CD4-positive, alpha-beta memory T cell (primary cell): Measurements from ENCODE around the gene PCDHA12. TPM values are rescaled to one million over a fixed set of nuclear protein-coding genes. Genes with fewer than 3 reads are reported as not detected.
"Not testable (repeated sequence)": the region's sequence is repeated elsewhere in the genome, so short reads cannot be mapped to it uniquely, and the experiment has no call there.

Experiments used
- CTCF ChIA-PET: fragments of 350-600 bp; sonication (Branson Sonifier 250); formaldehyde crosslinking; loops from one replicate; lab custom pipeline; 2021; ENCODE audit warnings: inconsistent platforms; ENCODE audit not compliant: partially characterized antibody; lab: Charles Lee
- POLR2A ChIA-PET: fragments of 350-600 bp; sonication (Branson Sonifier 250); formaldehyde crosslinking; loops from one replicate; lab custom pipeline; 2021; ENCODE audit not compliant: partially characterized antibody; lab: Charles Lee
- DNase-seq, 5 donors: peaks; one replicate each; pipeline versions ENCODE4 v3.0.0 to v3.0.0-alpha.2; 2020 to 2022; ENCODE audit warnings: mixed read lengths in 1 of 5
- H3K27ac ChIP-seq: one replicate; pipeline ENCODE4 v1.7.0; 2013; ENCODE audit warnings: low read depth, low read length
- H3K27me3 ChIP-seq: 2 replicates; pipeline ENCODE4 v1.7.0; 2013; ENCODE audit warnings: mild to moderate bottlenecking, low read length, moderate library complexity; ENCODE audit not compliant: insufficient read depth
- H3K36me3 ChIP-seq: 2 replicates; pipeline ENCODE4 v1.7.0; 2013; ENCODE audit warnings: mild to moderate bottlenecking, low read length, moderate library complexity; ENCODE audit not compliant: insufficient read depth
- H3K4me1 ChIP-seq: 2 replicates; pipeline ENCODE4 v1.7.0; 2013; ENCODE audit warnings: mild to moderate bottlenecking, low read length, moderate library complexity; ENCODE audit not compliant: insufficient read depth
- H3K4me3 ChIP-seq, 2 donors: one replicate each; pipeline ENCODE4 v1.7.0; 2013; ENCODE audit warnings: low read length in 2 of 2, mild to moderate bottlenecking in 1 of 2
- H3K9me3 ChIP-seq, 2 donors: one replicate each; pipeline ENCODE4 v1.7.0; 2013; ENCODE audit warnings: low read length in 2 of 2, control low read depth in 1 of 2; ENCODE audit not compliant: control insufficient read depth in 1 of 2
- H3K27ac Mint-ChIP-seq, 7 donors: one replicate each; pipeline ENCODE4 v1.8.0; 2020 to 2021; ENCODE audit warnings: mixed read lengths in 7 of 7, mild to moderate bottlenecking in 6 of 7, inconsistent platforms in 3 of 7, moderate library complexity in 3 of 7
- H3K27me3 Mint-ChIP-seq, 2 donors: one replicate each; pipeline ENCODE4 v1.8.0; 2020 to 2021; ENCODE audit warnings: mixed read lengths in 2 of 2
- H3K36me3 Mint-ChIP-seq, 2 donors: one replicate each; pipeline ENCODE4 v1.8.0; 2020 to 2021; ENCODE audit warnings: mixed read lengths in 2 of 2, inconsistent platforms in 1 of 2, mild to moderate bottlenecking in 1 of 2
- H3K4me1 Mint-ChIP-seq, 4 donors: one replicate each; pipeline ENCODE4 v1.8.0; 2020 to 2021; ENCODE audit warnings: mixed read lengths in 4 of 4, mild to moderate bottlenecking in 1 of 4
- H3K4me3 Mint-ChIP-seq, 8 donors: one replicate each; pipeline ENCODE4 v1.8.0; 2020 to 2021; ENCODE audit warnings: mixed read lengths in 8 of 8, mild to moderate bottlenecking in 7 of 8, moderate library complexity in 6 of 8, inconsistent platforms in 3 of 8
- H3K9me3 Mint-ChIP-seq, 8 donors: one replicate each; pipeline ENCODE4 v1.8.0; 2020 to 2021; ENCODE audit warnings: mixed read lengths in 8 of 8, mild to moderate bottlenecking in 5 of 8, inconsistent platforms in 3 of 8, moderate library complexity in 1 of 8
- intact Hi-C: fragments of 100-400 bp; cut with micrococcal nuclease; formaldehyde crosslinking; loops from one replicate; pipeline ENCODE4 v1.15.1; 2023
- polyA plus RNA-seq, 2 donors: library from polyadenylated mRNA; unstranded; fragments of 300-500 nt; fragmentation: Illumina TruSeq; gene quantifications; one replicate each; pipeline ENCODE4 v1.2.3, GENCODE V29; 2021
- total RNA-seq, 2 experiments: library from RNA; stranded (reverse); gene quantifications; one replicate each; pipeline ENCODE4 v1.2.3, GENCODE V29; 2021

Gene PCDHA12, protein sequence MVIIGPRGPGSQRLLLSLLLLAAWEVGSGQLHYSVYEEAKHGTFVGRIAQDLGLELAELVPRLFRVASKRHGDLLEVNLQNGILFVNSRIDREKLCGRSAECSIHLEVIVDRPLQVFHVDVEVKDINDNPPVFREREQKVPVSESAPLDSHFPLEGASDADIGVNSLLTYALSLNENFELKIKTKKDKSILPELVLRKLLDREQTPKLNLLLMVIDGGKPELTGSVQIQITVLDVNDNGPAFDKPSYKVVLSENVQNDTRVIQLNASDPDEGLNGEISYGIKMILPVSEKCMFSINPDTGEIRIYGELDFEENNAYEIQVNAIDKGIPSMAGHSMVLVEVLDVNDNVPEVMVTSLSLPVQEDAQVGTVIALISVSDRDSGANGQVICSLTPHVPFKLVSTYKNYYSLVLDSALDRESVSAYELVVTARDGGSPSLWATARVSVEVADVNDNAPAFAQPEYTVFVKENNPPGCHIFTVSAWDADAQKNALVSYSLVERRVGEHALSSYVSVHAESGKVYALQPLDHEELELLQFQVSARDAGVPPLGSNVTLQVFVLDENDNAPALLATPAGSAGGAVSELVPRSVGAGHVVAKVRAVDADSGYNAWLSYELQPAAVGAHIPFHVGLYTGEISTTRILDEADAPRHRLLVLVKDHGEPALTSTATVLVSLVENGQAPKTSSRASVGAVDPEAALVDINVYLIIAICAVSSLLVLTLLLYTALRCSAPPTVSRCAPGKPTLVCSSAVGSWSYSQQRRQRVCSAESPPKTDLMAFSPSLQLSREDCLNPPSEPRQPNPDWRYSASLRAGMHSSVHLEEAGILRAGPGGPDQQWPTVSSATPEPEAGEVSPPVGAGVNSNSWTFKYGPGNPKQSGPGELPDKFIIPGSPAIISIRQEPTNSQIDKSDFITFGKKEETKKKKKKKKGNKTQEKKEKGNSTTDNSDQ
- total RNA-seq (not detected), polyA plus RNA-seq (not detected)

DNA sequence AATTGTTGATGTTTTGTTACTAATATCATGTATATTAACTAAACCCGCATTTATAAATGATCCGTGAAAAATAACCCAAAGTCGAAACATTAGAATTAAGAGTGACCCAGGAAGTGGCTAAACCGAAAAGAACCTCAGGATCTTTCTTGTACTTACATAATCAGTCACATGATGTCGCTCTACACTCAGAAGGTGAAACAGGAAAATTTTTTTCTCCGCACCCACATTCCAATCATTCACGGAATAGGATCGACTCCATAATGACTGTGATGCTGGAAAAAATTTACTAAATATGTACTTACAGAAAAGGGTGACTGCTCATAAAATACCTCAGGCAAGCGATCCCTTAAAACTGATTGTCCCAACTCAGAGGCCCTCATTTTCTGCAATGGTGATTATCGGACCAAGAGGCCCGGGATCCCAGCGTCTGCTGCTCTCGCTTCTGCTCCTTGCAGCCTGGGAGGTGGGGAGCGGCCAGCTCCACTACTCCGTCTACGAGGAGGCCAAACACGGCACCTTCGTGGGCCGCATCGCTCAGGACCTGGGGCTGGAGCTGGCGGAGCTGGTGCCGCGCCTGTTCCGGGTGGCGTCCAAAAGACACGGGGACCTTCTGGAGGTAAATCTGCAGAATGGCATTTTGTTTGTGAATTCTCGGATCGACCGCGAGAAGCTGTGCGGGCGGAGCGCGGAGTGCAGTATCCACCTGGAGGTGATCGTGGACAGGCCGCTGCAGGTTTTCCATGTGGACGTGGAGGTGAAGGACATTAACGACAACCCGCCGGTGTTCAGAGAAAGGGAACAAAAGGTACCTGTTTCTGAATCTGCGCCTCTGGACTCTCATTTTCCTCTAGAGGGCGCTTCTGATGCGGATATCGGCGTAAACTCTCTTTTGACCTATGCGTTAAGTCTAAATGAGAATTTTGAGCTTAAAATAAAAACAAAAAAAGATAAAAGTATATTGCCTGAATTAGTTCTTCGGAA is at the start of gene PCDHA12:
Gene PCDHA12 (plus strand): TSS at position 224 of the 981 bp plus-strand sequence. CDS start 165 bp downstream, at position 389.
- no peaks in the 10 kb centered on the region for H3K36me3 Mint-ChIP-seq
- ChIA-PET CTCF (no interaction called here), POLR2A (no interaction called here)
- peak within 1 kb of the TSS in 1 of 8 donors; percentile 17 for H3K4me3 Mint-ChIP-seq
- Histone ChIP-seq H3K9me3 (no peaks in the 10 kb centered on the region), H3K4me3 (no peak within 1 kb of the TSS), H3K36me3 (no peaks in the 10 kb centered on the region), H3K27me3 (no peaks in the 10 kb centered on the region), H3K27ac (no peak within 1 kb of the TSS), H3K4me1 (no peaks in the 10 kb centered on the region)
- no peak for DNase-seq
- no peaks in the 10 kb centered on the region for H3K4me1 Mint-ChIP-seq
- intact Hi-C loops, result no loop called here
- H3K27ac Mint-ChIP-seq, result no peak within 1 kb of the TSS
- H3K27me3 Mint-ChIP-seq, result peaks cover 10 to 22% of the 10 kb centered on the region in 2 donors
- H3K9me3 Mint-ChIP-seq, result peaks cover 3 to 59% (median 38%) of the 10 kb centered on the region in 8 donors

DNA sequence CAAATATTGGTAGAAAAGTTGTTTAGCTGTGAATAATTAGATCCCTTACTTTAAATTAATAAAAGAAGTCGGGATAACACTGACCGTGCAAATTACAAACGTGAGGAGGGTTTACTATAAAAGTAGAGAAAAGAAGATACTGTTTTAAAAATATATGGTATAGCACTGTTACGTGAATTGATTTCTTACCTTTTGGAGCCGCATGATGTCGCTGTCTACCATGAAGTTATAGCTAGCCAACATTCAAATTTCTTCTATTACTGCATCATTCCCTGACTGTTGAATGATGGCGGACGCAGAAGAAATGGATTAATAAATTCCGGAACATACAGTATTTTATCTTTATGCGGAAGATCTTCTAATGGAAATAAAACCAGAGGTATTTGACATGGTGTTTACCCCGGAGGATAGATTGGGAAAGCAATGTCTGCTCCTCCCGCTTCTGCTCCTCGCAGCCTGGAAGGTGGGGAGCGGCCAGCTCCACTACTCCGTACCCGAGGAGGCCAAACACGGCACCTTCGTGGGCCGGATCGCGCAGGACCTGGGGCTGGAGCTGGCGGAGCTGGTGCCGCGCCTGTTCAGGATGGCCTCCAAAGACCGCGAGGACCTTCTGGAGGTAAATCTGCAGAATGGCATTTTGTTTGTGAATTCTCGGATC is 47.3 kb upstream of the PCDHA12 start, which contains the start of gene PCDHA6:
Gene PCDHA6 (plus strand): TSS at position 257 of the 658 bp plus-strand sequence. CDS start 132 bp downstream, at position 389.
- Mint-ChIP-seq H3K27me3 (peaks cover 12 to 14% of the 10 kb centered on the region in 2 donors), H3K27ac (peak within 1 kb of the TSS in 2 of 7 donors; percentile 22 to 46)

DNA sequence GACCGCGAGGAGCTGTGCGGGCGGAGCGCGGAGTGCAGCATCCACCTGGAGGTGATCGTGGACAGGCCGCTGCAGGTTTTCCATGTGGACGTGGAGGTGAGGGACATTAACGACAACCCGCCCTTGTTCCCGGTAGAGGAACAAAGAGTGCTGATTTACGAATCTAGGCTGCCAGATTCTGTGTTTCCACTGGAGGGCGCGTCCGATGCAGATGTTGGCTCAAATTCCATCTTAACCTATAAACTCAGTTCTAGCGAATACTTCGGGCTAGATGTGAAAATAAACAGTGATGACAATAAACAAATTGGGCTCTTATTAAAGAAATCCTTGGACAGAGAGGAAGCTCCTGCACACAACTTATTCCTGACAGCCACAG is 46.8 kb upstream of the PCDHA12 start:
- intact Hi-C loops, result no loop called here
- no peak for DNase-seq
- H3K9me3 ChIP-seq, result no peaks in the 10 kb centered on the region
- peaks cover 15 to 16% of the 10 kb centered on the region in 2 donors for H3K27me3 Mint-ChIP-seq
- H3K27ac Mint-ChIP-seq, result peak overlapping the region in 1 of 7 donors; percentile 46
- ChIA-PET CTCF (no interaction called here), POLR2A (no interaction called here)
- H3K4me1 Mint-ChIP-seq, result peaks cover 0 to 1% (median 0%) of the 10 kb centered on the region in 4 donors
- no peaks in the 10 kb centered on the region for H3K4me1 ChIP-seq
- H3K36me3 ChIP-seq, result no peaks in the 10 kb centered on the region
- H3K36me3 Mint-ChIP-seq, result peaks cover 4 to 8% of the 10 kb centered on the region in 2 donors
- peaks cover 3 to 61% (median 39%) of the 10 kb centered on the region in 8 donors for H3K9me3 Mint-ChIP-seq
- H3K27ac ChIP-seq, result no peak overlapping the region
- H3K27me3 ChIP-seq, result peaks cover 3% of the 10 kb centered on the region
- no peak overlapping the region for H3K4me3 ChIP-seq
- H3K4me3 Mint-ChIP-seq, result no peak overlapping the region

More for the DNA sequence above, 47.3 kb upstream of the PCDHA12 start, which contains the start of gene PCDHA6:
- Histone ChIP-seq H3K36me3 (no peaks in the 10 kb centered on the region), H3K4me1 (no peaks in the 10 kb centered on the region), H3K4me3 (no peak within 1 kb of the TSS), H3K9me3 (no peaks in the 10 kb centered on the region), H3K27ac (no peak within 1 kb of the TSS), H3K27me3 (peaks cover 3% of the 10 kb centered on the region)
- DNase-seq, result no peak
- H3K4me1 Mint-ChIP-seq, result peaks cover 0 to 1% (median 0%) of the 10 kb centered on the region in 4 donors
- H3K4me3 Mint-ChIP-seq, result no peak within 1 kb of the TSS
- peaks cover 4 to 6% of the 10 kb centered on the region in 2 donors for H3K36me3 Mint-ChIP-seq
- POLR2A ChIA-PET, result no interaction called here
- intact Hi-C loops, result no loop called here
- CTCF ChIA-PET, result no interaction called here
- peaks cover 2 to 58% (median 37%) of the 10 kb centered on the region in 8 donors for H3K9me3 Mint-ChIP-seq

DNA sequence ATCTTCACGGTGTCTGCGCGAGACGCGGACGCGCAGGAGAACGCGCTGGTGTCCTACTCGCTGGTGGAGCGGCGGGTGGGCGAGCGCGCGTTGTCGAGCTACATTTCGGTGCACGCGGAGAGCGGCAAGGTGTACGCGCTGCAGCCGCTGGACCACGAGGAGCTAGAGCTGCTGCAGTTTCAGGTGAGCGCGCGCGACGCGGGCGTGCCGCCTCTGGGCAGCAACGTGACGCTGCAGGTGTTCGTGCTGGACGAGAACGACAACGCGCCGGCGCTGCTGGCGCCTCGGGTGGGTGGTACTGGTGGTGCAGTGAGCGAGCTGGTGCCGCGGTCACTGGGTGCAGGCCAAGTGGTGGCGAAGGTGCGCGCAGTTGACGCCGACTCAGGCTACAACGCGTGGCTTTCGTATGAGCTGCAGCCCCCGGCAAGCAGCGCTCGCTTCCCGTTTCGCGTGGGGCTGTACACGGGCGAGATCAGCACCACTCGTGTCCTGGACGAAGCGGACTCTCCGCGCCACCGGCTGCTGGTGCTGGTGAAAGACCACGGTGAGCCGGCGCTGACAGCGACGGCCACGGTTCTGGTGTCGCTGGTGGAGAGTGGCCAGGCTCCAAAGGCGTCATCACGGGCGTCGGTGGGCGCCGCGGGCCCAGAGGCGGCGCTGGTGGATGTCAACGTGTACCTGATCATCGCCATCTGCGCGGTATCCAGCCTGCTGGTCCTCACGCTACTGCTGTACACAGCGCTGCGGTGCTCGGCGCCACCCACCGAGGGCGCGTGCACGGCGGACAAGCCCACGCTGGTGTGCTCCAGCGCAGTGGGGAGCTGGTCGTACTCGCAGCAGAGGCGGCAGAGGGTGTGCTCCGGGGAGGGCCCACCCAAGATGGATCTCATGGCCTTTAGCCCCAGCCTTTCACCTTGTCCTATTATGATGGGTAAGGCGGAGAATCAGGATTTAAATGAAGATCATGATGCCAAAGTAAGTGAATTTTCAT is 45.3 kb upstream of the PCDHA12 start:
- H3K27ac ChIP-seq, DNase-seq, H3K36me3 Mint-ChIP-seq, H3K27ac Mint-ChIP-seq, H3K4me3 ChIP-seq, CTCF ChIA-PET, H3K4me3 Mint-ChIP-seq, H3K36me3 ChIP-seq, H3K4me1 Mint-ChIP-seq, POLR2A ChIA-PET, H3K4me1 ChIP-seq, intact Hi-C loops, H3K27me3 ChIP-seq, H3K9me3 ChIP-seq: not testable (repeated sequence)
- Mint-ChIP-seq H3K27me3 (peaks cover 18 to 21% of the 10 kb centered on the region in 2 donors), H3K9me3 (peaks cover 3 to 66% (median 46%) of the 10 kb centered on the region in 8 donors)

DNA sequence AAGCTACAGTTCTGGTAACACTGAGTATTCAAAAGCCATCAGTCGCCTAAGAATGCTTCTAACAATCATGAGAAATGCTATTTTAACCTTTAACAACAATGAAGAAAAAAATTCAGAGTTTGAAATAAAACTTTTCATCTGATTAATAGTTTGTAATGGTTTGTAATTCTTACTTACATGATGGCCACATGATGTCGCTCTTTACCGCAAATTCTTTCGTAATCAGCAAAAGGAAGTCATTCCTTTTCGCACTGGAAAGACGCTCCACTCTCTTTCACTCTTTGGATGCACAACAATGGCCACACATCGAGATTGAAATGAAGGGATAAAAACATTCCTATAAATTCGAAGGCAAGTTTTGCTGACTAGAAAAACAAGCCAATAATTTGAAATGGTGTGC is 41.1 kb upstream of the PCDHA12 start, which contains the start of gene PCDHA7:
Gene PCDHA7 (plus strand): TSS at position 277 of the 400 bp plus-strand sequence. CDS start 115 bp downstream, at position 392.
- H3K4me1 Mint-ChIP-seq, result peaks cover 0 to 3% (median 0%) of the 10 kb centered on the region in 4 donors
- ChIA-PET POLR2A (no interaction called here), CTCF (no interaction called here)
- Histone ChIP-seq H3K9me3 (no peaks in the 10 kb centered on the region), H3K4me3 (no peak within 1 kb of the TSS), H3K27me3 (no peaks in the 10 kb centered on the region), H3K27ac (no peak within 1 kb of the TSS), H3K4me1 (no peaks in the 10 kb centered on the region), H3K36me3 (no peaks in the 10 kb centered on the region)
- DNase-seq, result no peak
- H3K27ac Mint-ChIP-seq, result no peak within 1 kb of the TSS
- peaks cover 0 to 46% (median 31%) of the 10 kb centered on the region in 8 donors for H3K9me3 Mint-ChIP-seq
- peak within 1 kb of the TSS in 1 of 8 donors; percentile 18 for H3K4me3 Mint-ChIP-seq
- H3K36me3 Mint-ChIP-seq, result peaks cover 3 to 4% of the 10 kb centered on the region in 2 donors
- intact Hi-C loops, result no loop called here
- H3K27me3 Mint-ChIP-seq, result peaks cover 9 to 15% of the 10 kb centered on the region in 2 donors
